NCI-H69 (cell line): Measurements from ENCODE around the gene FPGS.

Experiments
- DNase-seq: peaks from one replicate; lab custom pipeline; 2025; lab: John Stamatoyannopoulos, UW

The FPGS gene

DNA sequence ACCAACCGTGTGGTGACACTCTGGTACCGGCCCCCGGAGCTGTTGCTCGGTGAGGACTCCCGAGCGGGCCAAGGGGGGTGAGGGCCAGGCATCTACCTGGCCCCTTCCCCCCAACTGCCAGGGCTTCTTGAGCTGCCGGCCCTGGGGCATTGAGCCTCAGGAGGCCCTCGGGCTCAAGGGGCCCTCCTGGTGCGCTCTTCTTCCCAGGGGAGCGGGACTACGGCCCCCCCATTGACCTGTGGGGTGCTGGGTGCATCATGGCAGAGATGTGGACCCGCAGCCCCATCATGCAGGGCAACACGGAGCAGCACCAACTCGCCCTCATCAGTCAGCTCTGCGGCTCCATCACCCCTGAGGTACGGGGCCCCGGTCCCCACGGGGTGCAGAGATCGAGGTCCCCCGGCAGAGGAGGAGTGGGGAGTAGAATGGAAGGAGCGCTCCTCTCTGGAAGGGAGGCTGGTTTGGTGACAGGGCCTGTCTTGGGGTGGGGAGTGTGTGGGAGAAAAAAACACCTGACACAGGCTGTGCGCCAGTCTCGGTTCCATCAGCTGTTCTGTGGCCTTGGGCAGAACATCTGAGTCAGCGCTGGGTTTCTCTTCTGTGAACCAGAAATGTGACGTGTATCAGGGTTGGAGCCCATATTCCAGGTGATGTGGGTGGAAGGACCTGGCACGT lies 14.2 kb upstream of the FPGS start:
- DNase-seq, result no peak

DNA sequence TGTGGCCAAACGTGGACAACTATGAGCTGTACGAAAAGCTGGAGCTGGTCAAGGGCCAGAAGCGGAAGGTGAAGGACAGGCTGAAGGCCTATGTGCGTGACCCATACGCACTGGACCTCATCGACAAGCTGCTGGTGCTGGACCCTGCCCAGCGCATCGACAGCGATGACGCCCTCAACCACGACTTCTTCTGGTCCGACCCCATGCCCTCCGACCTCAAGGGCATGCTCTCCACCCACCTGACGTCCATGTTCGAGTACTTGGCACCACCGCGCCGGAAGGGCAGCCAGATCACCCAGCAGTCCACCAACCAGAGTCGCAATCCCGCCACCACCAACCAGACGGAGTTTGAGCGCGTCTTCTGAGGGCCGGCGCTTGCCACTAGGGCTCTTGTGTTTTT lies 13.5 kb upstream of the FPGS start:
- DNase-seq, result no peak

DNA sequence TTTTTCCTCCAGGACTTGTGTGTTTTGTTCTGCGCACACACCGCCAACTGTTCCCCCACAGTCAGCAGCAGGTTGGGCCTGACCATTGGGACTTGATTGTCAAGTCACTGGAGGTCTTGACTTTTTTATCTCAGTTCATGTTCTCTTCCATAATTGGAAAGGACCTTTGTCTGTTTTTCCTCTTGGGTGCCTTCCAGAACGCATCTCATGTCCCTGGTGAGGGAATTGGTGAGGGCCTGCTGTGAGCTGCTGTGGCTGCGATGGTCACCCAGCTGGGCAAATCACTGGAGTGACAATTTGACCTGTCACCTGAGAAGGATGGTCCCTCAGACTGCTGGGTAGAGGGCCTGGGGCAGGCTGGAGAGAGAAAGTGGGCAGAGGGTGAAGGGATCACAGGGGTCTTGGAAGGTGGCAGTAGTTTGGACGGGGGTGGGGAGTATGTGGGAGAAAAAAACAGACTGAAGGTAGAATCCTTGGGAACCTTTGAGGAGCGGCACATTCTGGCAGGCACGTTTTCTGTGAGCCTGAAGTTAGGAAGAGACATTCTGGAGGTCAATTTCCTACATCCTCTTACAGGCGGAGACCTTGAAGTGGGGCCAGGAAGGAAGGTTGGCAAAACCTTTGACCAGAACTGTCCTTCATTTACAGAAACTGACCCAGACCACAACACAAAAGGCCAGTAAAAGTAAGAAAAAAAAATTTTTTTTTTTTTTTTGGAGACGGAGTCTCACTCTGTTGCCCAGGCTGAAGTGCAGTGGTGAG lies 12.4 kb upstream of the FPGS start:
- DNase-seq, result no peak

DNA sequence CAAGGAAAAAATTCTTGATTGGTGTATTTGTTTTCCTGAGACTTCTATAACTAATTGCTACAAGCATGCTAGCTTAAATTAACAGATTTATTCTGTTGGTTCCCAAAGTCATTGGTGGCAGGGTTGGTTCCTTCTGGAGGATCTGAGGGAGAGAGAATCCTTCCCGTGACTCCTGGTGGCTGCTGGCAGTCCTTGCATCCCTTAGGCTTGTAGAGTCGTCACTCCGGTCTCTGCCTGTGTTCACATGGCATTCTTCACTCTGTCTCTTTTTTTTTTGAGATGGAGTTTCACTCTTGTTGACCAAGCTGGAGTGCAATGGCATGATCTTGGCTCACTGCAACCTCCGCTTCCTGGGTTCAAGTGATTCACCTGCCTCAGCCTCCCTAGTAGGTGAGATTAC lies 11.6 kb upstream of the FPGS start:
- no peak for DNase-seq

DNA sequence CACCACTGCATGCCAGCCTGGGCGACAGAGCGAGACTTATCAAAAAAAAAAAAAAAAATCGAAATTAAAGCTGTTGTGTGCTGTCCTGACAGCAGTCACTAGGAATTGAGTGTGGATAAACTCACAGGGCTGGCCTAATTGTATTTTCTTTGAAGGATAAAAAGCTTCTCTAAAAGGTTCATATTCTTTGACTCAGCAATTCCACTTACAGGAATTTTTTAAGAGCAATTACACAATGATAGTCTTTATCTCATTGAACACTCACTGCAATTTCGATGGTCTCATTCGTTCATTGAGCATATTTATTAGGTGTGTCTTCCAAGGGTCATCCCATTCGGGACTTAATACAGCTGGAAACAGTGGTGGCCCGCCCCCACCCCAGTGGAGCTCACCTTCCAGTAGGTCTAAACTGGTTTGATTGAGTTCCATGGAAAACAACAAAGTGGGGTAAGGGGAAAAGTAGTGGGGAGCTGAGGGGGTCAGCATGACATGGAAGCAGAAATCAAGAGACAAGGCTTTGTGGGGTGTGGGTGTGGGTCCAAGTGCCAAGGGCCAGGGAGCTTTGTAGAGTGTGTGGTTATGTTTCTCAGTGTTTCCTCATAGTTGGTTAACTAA lies 10.2 kb upstream of the FPGS start:
- DNase-seq, result no peak

DNA sequence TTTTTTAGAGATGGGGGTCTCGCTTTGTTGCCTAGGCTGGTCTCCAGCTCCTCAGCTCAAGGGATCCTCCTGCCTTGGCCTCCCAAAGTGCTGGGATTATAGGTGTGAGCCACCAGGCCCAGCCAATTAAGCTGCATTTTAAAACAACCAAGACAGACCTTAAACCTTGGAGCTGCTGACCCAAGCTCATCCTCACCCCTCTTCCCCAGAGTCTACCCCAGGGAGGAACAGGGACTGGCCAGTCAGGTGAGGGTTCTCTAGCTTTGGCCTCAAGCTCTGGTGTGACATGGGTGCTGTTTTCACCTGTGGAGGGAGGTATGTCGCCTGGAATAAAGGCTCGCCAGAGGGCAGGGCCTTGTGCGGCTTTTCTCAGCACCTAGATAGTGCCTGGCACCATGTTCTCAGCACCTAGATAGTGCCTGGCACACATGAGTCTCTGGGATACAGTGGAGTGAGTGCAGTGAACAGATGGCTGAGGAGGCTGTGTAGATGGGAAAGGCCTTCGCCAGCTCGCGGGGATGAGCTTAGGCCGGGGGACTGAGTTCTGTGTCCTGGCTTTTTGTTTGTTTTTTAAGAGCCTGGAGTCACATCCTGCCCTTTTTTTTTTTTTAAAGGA lies 9.5 kb upstream of the FPGS start:
- peak; percentile 31 for DNase-seq

DNA sequence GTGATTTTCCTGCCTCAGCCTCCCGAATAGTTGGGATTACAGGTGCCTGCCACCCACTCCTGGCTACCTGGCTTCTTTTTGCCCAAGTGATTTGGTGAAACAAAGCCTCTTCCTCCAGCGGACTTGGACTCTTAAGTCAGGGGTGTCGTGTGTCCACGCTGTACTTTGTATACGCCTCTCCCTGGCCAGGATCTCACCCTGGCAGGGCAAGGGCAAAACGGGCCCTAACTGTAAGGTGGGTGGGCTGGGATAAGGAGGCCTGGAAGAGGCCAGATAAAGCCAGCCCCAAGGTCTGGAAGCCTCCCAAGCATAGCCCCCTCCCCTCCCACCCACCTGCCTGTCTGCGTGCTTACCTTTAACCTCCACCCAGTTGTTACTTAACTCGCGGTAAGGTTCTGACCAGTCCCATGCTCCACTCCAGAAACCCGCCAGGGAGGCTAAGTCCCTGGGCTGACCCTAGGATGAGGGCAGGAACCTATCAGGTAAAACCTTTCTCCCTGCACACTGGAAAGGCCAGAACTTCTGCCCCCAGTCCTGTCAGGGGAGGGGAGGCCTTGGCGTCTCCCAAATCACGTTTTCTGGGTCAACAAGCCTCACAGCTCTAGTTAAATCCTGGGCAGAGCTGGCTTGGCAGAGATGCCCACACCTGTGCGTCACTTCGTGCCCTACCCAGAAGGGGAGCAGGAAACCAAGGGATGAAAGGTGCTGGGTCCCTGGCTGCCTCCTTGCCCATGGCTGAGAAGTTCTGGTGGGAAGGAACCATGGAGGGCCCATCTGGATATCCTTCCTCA lies 8.5 kb upstream of the FPGS start:
- no peak for DNase-seq

DNA sequence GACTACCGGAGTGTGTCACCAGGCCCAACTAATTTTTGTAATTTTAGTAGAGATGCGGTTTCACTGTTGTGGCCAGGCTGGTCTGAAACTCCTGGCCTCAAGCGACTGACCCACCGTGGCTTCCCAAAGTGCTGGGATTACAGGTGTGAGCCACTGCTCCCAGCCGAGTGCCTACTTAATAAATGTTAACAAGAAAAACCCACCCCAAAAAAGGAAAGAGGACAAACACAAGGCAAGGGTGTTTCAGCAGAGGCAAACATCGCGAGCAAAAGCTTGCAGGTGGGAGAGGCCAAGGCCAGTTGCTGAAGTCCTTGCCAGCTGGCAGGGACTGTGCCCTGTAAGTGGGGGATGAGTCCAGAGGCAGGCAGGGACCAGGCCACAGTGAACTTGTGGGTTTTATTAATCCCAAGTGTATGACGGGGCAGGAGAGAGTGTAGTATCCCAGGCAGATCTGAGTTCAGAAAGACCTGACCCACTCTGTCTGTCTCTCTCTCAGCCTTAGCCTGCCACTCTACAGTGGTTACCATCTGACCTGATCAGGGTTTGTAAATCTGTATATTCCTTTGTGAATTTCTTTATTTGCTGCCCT lies 6.4 kb upstream of the FPGS start:
- no peak for DNase-seq

DNA sequence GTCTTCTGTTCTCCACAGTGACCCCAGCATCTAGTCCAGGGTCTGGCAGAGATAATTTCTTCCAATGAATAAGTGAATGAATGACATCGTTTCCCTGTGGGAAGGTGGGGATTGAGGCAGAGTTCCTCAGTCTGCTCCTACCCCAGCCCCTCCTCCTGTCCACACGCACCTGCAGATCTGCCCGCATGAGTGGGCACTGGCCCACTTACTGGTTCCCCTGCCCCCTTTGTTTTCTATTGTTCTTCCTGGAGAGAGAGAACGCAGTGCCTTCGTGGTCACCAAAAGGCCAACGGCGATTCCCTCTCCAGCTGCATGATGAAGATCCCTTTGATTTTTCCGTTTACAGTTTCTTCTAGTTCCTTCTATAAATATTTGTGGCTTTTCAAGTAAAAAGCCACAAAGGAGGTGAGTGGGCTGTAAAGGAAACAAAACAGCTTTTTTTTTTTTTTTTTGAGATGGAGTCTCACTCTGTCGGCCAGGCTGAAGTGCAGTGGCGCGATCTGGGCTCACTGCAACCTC lies 5.8 kb upstream of the FPGS start:
- DNase-seq, result no peak

DNA sequence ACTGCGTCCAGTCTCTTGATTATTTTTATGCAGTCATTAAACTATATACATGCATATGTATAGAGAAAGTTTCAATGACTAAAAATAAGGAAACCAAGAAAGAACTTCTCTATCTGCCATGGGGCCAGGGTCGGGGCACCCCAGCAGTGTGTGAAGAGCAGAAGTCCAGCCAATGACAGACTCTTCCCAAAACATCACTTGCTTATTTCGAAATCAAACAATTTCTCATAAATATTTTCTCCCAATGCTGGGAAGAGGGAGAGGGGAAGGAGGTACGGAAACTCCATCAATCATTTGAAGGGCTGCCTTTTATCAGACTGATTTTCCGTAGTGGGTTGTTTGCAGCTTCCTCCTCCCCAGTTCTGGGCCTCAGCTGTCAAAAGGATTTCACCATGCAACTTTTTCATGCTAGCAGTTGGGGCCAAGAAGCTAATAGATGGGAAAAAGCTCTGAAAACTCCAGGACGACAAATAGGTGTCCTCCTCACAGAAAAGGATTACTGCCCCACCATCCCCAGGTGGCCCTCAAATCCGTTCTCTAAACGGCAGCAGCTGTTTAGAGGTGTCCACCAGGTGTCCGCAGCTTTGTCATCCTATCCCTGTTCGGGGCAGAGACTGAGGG lies 617 bp upstream of the FPGS start:
- no peak for DNase-seq

DNA sequence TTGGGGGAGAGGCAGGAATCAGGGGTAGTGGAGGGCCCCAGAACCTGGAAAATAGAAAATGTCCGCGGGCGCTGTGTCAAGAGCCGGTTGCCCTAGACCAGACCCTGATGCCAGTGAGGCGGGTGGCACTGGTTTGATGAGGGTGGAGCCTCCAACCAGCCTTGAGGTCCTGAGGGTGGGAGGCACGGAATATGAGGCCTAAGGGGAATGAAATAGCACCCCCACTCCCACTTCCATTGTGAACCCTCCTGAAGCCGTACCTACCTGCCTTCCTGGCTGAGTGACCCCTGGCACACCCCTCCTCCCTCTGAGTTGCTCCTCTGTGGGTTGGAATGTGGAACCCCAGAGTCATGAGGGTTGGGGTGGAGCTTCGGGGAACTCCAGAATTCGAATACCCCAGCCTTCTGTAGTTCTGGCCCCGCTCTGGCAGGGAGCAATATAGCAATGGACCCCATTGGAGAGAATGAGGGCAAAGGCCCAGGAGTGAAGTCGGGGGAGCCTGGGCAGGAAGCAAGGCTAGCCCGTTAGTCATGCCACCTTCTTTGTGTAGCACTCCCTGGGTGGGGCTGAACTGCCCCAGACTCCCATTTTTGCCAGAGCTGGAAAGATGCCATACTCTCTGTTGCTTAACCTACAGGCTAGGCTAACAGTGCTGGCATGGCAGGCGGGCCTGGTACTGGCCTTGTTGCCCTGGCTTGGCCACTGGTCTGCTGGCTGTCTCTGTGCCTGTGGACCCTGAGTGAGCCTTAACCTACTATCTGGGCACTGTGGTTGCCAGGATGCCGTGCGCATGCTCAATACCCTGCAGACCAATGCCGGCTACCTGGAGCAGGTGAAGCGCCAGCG lies 1.0 kb downstream of the FPGS start:
- peak; percentile 51 for DNase-seq

DNA sequence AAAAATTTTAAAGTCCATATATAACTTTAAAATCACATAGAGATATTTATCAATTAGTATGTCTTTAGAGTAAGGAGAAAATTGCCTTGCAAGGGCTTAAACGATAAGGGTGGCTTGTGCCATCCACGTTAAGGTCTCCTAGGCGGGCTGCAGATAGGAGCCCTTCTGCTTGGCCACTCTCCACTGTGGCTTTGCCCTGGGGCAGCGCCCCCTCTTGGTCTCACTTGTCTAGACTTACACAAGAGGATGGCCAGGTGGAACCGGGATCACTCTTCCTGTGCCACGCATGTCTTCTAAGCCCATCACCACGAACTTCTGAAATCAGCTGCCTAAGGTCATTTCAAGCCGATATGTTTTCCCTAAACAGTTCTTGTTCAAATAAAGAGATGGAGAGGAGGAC lies 2.9 kb downstream of the FPGS start:
- peak; percentile 59 for DNase-seq

DNA sequence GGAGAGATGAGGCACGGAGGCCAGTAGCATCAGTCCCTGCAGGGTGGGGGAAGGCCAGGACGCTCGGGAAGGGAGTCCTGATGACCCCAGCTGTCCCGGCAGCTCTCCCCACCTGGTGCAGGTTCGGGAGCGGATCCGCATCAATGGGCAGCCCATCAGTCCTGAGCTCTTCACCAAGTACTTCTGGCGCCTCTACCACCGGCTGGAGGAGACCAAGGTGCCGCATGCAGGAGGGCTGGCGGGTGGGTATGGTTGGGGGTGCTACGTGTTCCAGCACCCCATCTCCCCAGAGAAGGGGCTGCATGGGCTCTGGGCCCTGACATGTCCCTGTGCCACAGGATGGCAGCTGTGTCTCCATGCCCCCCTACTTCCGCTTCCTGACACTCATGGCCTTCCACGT lies 4.2 kb downstream of the FPGS start:
- DNase-seq, result no peak

DNA sequence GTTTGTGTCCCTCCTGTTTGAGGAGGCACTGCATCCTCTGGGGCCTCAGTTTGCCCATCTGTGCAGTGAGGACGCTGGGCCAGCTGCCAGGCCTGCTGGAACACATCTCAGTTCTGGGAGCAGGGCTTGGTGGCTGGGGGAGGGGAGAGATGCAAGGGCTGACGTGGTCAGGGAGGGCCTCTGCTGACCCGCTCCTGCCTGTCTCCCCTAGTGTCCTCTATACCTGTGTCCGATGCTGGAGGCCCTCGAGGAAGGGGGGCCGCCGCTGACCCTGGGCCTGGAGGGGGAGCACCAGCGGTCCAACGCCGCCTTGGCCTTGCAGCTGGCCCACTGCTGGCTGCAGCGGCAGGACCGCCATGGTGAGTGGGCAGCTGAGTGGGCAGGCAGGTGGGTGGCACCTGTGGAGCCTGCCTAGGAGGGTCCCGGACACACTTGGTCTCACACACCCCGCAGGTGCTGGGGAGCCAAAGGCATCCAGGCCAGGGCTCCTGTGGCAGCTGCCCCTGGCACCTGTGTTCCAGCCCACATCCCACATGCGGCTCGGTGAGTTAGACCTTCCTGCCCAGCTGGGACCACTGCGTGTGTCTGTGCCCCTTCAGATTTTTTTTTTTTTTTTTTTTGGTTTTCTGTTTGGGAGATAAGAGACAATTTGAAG lies 5.8 kb downstream of the FPGS start:
- DNase-seq, result no peak

DNA sequence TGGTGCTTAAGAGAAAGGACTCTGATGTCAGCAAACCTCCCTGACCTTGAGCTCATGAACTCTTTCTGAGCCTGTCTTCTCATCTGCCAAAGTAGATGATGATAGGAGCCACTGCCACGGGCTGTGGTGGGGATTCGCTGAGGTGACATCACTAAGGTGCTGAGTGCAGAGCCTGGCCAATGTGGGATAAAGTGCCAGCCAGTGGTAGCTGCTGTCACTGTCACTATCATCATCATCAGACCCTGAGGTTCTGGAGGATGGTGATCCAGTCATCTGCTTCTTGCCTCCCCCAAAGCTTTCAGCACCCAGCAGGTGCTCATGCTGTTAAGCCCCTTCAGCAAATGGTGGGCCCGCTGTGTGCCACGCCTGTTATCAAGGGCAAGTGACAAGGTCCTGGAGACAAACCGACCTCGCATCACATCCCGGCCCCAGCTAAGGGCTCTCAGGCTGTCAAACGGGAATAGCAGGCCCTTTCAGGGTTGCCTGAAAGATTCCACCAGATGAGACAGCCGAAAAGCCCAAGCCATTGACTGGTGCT lies 6.4 kb downstream of the FPGS start:
- no peak for DNase-seq

DNA sequence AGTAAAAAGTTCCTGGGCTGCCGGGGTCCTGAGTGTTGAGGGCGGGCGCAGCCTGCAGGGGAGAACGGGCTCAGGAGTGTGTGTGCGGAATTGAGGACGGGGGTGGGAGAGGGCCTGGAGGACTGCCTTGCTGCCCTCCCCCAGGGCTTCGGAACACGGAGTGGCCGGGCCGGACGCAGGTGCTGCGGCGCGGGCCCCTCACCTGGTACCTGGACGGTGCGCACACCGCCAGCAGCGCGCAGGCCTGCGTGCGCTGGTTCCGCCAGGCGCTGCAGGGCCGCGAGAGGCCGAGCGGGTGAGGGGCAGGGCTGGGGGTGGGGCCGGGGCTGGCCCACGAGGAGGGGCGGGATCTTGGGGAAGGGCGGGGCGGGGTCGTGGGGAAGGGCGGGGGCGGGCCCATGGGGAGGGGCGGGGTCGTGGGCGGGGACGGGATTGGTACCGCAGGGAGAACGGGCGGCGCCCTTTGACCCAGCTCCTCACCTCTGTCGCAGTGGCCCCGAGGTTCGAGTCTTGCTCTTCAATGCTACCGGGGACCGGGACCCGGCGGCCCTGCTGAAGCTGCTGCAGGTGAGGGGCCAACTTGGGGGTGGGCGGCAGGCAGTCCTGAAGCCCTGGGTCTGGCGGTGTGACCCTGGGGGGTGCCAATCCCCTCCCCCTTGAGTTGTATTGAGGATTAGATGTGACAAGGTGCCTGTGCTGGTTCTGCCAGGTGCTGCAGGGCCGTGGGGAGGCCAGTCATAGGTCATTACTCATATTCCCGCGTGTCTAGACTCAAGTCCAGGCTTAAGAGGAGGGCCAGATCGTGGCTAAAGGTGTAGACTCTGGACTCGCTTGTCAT lies 7.1 kb downstream of the FPGS start:
- DNase-seq, result no peak

DNA sequence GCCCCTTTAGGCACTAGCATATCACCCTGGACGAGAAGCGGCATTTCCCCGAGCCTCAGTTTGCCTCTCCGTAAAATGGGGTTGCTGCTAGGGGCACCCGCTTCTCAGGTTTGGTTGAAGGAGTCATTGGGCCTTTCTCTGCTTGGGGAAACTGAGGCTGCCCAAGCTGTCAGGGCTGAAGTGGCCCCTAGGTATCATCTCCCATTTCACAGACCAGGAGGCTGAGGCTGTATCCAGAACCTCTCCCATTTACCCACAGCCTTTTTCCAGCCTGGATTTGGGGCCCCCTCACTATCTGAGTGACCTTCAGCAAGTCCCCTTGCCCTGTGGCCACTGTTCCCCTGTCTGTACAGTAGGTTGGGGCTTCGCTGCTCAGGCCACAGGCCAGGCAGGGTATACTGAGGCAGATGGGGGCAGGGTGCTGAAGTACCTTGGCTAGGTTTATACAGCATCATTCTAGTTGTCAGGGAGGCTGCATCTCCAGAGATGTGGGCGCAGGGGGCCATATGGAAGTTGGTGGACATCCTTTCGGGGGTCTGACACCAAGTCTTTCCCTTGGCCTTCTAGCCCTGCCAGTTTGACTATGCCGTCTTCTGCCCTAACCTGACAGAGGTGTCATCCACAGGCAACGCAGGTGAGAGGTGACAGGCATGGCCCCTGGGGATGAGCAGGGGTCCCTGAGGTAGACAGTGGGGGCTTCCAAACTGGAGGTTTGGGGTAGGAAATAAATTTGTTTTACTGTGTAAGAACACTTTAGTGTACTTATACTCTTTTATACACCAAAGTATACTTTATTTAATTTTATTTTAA lies 7.9 kb downstream of the FPGS start:
- no peak for DNase-seq

DNA sequence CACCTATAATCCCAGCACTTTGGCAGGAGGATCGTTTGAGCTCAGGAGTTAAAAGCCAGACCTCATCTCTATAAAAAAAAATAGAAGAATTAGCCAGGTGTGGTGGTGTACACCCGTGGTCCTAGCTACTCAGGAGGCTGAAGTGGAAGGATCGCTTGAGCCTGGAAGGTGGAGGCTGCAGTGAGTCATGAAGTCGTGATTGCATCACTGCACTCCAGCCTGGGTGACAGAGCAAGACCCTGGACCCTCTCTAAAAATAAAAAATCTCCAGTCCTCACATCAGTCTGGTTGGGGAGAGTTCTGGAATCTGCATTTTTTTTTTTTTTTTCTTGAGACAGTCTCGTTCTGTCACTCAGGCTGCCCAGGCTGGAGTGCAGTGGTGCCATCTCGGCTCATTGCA lies 9.3 kb downstream of the FPGS start:
- DNase-seq, result no peak
